ENCODE measurements around the gene CENPT. TPM values are rescaled to one million over a fixed set of nuclear protein-coding genes. Genes with fewer than 3 reads are reported as not detected.

CENPT gene, protein sequence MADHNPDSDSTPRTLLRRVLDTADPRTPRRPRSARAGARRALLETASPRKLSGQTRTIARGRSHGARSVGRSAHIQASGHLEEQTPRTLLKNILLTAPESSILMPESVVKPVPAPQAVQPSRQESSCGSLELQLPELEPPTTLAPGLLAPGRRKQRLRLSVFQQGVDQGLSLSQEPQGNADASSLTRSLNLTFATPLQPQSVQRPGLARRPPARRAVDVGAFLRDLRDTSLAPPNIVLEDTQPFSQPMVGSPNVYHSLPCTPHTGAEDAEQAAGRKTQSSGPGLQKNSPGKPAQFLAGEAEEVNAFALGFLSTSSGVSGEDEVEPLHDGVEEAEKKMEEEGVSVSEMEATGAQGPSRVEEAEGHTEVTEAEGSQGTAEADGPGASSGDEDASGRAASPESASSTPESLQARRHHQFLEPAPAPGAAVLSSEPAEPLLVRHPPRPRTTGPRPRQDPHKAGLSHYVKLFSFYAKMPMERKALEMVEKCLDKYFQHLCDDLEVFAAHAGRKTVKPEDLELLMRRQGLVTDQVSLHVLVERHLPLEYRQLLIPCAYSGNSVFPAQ
- total RNA-seq, result 24.2 and 40.6 TPM in 2 replicates

DNA sequence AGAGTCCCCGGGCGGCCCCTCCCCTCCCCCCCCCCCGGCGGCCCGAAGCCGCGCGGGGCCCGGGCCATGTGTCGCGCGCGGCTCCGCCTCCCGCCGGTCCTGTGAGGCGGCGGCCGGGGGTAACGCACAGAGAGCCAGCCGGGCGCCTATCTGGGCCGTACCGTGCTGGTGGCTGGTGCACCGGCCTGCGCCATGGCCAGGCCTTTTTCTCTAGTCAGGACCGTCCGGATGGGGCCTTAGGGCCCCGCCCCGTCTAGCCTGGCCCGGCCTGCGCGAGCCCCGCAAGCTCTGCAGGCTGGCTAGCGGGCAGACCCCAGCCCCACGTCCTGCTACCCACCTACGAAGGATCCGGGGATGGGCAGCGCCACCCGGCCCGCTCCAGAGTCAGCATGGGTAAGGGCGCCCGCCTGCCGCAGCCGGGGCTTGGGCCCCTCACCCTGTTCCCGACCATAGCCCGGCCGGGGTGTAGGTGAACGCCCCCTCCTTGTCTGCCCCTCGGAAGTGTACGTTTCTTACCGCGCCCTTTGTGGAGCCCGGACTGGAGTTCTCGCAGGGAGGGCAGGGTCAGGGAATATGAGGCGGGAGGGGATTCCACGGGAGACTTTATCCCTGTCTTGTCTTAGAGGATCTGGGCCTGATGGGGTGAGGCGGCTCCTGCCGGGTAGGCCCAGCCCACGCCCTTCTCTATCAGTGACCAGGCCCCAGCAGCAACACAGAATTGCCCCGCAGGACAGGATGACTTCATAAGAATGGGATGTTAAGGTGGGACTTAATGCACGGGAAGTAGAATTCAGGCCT, at the start of gene CENPT:
CENPT (minus strand) TSS at position 630 of the 798 bp plus-strand sequence. CDS start 13,834 bp downstream, outside the sequence.

DNA sequence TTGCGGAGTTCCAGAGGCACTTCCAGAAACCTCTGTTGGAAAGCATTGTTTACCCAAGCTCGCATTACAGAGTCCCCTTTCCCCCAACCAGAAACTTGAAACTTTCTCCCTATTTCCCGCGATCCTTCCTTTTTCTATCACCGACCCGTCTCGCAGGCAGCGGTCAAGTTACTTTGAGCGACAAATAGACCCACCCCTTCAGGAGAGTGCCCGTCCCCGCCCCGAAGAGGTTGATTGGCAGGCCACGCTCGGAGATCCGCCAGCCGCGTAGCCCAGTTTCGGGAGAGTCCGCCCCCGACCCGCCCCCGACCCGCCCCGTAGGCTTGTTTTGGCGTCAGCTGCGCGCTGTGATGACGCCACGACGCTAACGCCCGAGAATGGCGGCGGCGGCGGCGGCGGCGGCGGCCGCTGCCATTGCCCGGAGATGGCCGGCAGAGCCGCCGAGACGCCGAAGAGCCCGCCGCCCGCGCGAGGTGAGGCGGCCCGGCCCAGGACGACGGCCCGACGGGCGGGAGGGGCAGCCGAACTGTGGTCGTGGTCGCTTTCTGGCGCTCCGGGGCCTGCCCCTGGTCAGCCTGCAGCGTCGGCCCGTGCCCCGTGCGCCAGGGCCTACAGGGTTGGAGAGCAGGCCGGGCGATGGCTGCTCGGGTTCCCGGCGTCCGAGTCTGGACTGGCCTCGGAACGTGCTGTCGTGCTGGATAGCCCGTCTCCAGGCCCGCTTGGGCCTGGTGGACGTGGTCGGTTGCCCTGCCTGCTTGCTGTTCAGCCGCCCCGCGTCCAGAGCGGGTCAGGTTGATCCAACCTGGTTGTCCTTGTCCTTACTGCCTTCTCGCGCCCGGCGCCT, 45.6 kb upstream of the CENPT start, which contains the start of gene PSKH1:
PSKH1 (plus strand) TSS at position 356 of the 844 bp plus-strand sequence. CDS start 15,496 bp downstream, outside the sequence.

DNA sequence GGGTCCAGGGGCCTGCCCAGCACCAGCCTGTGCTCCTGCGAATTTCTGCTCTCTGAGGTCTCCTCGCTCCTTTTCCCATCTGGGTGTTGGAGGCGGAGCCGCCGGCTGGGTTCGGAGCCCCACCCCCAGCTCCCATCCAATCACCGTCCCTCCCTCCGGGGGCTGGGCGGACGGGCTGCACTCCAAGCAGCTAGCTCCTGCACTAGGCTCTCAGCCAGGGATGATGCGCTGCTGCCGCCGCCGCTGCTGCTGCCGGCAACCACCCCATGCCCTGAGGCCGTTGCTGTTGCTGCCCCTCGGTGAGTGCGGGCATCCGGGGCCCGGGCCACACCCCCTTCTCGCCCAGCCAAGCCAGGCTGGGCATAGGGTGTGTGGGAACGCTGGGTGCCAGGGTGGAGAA, 37.2 kb upstream of the CENPT start, which contains the start of gene NRN1L:
NRN1L (plus strand) TSS at position 202 of the 400 bp plus-strand sequence; CDS start at position 221, 19 bp downstream.

DNA sequence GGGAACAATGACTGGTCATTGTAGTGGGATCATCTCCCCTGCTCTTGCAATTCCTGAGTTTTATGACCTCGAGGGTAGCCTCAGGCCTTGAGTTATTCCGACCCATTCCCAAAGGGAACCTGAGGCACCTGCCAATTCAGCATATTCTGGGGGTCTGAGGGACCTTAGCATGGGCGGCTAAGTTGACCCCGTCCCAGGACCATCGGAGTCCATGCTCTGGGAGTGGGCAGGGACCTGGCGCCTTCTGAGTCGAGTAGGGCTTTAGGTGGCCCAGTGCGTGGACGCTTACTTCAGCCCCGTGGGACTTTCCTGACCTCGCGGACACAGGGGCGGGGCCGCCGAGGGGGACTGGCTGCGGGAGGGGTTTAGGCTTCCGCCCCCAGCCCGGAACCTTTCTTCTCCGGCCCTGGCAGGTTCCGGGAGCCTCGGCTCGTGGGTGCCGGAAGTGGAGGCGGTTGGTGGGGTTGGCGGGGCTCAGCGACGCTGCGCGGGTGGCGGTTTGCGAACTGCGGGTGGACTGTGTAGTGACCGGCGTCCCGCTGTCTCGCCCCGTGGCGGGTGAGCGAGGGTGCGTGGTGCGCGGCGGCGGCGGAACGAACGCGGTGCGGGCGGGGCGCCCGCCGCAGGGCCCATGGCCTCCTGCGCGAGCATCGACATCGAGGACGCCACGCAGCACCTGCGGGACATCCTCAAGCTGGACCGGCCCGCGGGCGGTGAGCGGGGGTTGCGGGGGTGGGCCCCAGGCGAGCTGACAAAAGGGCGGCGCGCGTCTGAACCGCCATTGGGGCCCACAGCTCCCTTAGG, 25.3 kb upstream of the CENPT start, which contains the start of gene EDC4:
EDC4 (plus strand) TSS at position 422 of the 804 bp plus-strand sequence; CDS start at position 632, 210 bp downstream.

DNA sequence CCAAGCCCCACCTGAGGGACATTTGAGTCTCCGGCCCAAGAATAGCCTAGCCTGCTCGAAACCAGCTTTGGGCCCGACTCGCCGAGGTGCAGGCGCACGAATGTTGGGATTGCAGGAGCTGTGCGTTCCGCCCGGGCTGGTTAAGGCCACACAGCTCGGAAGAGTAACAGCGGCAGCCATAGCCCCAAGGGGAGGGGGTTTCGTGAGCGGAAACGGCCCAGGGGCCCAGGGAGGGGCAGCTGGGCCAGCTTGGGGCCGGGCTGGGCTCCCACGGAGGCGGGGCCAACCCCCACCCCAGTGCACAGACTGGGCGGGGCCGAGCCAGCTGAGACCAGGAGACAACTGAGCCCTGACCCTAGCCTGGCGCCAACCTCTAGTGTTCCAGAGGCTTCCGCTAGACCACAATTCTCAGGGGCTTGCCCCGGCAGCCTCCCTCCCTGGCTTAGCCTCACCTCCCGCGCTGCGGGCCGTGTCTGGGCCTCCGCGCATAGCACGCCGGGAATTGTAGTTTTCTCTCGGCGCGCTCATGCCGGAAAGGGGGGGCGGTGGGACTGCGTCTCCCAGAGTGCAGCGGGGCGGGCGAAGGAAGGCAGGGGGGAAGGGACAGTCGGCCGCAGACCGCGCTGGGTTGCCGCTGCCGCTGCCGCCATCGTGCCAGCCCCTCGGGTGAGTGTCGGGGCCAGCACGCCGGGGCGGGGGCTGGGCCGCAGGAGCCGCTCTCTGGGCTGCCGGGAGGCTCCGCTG, 1.0 kb downstream of the CENPT start, which contains the start of gene NUTF2:
NUTF2 (plus strand) TSS at position 614 of the 744 bp plus-strand sequence. CDS start 18,198 bp downstream, outside the sequence.

DNA sequence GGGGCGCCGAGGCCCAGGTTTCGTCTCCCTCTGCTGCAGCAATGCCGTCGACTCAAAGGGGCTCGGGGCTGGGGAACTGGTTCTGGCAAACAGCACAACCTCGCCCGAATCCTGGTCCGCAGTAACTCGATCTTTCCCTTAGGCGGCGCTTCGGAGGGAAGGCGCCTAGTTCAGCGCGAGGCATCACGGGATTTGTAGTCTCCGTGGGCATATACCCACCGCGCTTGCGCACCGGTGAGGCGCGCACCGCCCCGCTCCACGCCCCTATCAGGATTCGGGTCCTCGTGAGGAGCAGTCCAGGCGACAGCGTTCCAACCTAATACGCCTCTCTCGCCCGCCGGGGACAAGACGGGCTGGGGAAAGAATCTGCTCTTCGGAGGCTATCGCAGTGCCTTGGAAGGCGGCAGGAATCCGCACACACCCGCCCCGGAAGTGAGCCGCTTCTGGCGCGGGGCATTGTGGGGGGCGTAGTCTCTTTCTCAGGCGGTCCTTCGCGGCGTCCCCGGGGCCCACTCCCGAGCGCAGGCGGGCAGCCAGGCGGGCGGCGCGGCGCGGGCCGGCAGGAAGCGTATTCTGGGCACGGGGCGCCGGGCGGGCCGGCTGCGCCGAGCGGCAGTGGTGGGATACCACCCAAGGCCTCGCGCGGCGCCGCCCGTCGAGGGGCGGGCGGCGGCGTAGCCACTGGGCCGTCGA, 5.5 kb downstream of the CENPT start, which contains the start of gene THAP11:
THAP11 (plus strand) TSS at position 505 of the 693 bp plus-strand sequence. CDS start 235 bp downstream, outside the sequence.

DNA sequence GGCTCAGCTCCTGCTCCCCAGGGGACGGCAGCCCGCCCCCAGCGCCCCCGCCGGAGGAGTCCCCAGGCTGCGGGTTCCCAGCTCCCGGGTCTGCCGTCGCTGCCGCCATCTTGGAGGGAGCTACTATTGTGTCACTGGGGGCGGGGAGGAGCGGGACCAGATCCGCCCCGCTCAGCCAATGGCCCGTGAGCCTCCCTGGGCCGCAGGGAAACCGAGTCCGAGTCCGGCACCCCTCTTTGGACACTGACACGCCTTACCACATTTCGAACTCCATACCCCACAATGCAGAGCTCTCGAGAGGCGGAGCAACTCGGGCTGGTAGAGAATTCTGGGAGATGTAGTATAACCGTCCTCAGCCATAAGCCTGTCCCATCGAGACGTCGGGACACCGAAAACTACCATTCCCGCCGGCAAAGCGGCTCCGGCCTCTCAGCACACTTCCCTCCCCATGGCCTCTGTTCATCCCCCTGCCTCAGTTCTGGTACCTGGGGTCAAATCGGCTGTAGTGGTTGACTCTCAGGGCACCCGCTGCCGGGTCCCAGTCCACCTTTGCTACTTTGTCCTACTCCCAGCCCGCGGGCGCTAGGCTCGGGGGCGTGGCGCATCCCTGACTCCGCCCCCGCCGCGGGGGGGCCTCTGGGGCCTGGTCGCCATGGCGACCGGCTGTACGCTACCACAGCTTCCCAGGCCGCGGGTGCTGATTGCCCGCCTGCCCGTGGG, 40.9 kb downstream of the CENPT start, which contains the start of the genes RANBP10 and TSNAXIP1:
RANBP10 (minus strand) TSS at position 133 of the 720 bp plus-strand sequence; CDS start at position 109, 24 bp downstream.
TSNAXIP1 (plus strand) TSS at position 462 of the 720 bp plus-strand sequence. CDS start 261 bp downstream, outside the sequence.

Other genes with a start within 250 kb of the CENPT start
- gene CARMIL2, start 202.5 kb downstream of the CENPT start, total RNA-seq, result 0.28 and 0.38 TPM in 2 replicates
- gene ACD, start 187.4 kb downstream of the CENPT start, total RNA-seq, result 10.4 and 20.5 TPM in 2 replicates
- gene PARD6A, start 186.7 kb downstream of the CENPT start, total RNA-seq, result 1.1 and 1.2 TPM in 2 replicates
- gene ENKD1, start 180.9 kb downstream of the CENPT start, total RNA-seq, result 13.2 and 17.8 TPM in 2 replicates
- 2.5 and 7.6 TPM in 2 replicates for gene C16orf86, start 180.9 kb downstream of the CENPT start, total RNA-seq
- gene GFOD2, start 128.4 kb downstream of the CENPT start, total RNA-seq, result 11.3 and 17.3 TPM in 2 replicates
- gene RANBP10, start 41.1 kb downstream of the CENPT start, total RNA-seq, result 3.1 and 3.8 TPM in 2 replicates
- gene TSNAXIP1, start 40.8 kb downstream of the CENPT start, total RNA-seq, result 0.38 and 1.1 TPM in 2 replicates
- gene THAP11, start 5.4 kb downstream of the CENPT start, total RNA-seq, result 34.7 and 39.5 TPM in 2 replicates
- 153 and 331 TPM in 2 replicates for gene NUTF2, start 760 bp downstream of the CENPT start, total RNA-seq
- 32.7 and 59.4 TPM in 2 replicates for gene EDC4, start 25.4 kb upstream of the CENPT start, total RNA-seq
- not detected in 2 replicates for gene NRN1L, start 37.2 kb upstream of the CENPT start, total RNA-seq
- gene PSKH1, start 45.6 kb upstream of the CENPT start, total RNA-seq, result 13.5 and 14.8 TPM in 2 replicates
- 0.56 and 0.96 TPM in 2 replicates for gene CTRL, start 84.2 kb upstream of the CENPT start, total RNA-seq
- gene PSMB10, start 89.2 kb upstream of the CENPT start, total RNA-seq, result 47.9 and 55.8 TPM in 2 replicates
- 3.1 and 8.5 TPM in 2 replicates for gene LCAT, start 96.4 kb upstream of the CENPT start, total RNA-seq
- gene SLC12A4, start 120.9 kb upstream of the CENPT start, total RNA-seq, result 103 and 122 TPM in 2 replicates
- not detected in 2 replicates for gene DPEP3, start 132.8 kb upstream of the CENPT start, total RNA-seq
- under 0.01 TPM in 1 of 2 replicates, not detected in the other for gene DPEP2, start 151.8 kb upstream of the CENPT start, total RNA-seq
- gene DPEP2NB, start 168.2 kb upstream of the CENPT start, total RNA-seq, result not detected in 2 replicates
- 6.2 and 10.2 TPM in 2 replicates for gene DDX28, start 175.5 kb upstream of the CENPT start, total RNA-seq
- gene DUS2, start 175.6 kb upstream of the CENPT start, total RNA-seq, result 14.4 and 23.2 TPM in 2 replicates
- gene NFATC3, start 237.7 kb upstream of the CENPT start, total RNA-seq, result 9.2 and 12.1 TPM in 2 replicates